HUDEP-2 (cell line): ENCODE measurements around the gene TMEM178A.
"Not testable (repeated sequence)": the region's sequence is repeated elsewhere in the genome, so short reads cannot be mapped to it uniquely, and the experiment has no call there.

ENCODE experiments used
- DNase-seq, 76 experiments: peaks; one replicate each; lab custom pipeline; 2025; ENCODE audit not compliant: unreplicated experiment in 76 of 76; lab: John Stamatoyannopoulos, UW

Gene TMEM178A

GRCh38 chr2:39665811-39666490 lies at the start of gene TMEM178A:
TSS of gene TMEM178A (plus strand) at chr2:39665917. CDS start at chr2:39665975, 58 bp downstream.
- DNase-seq: no peak

GRCh38 chr2:39618236-39618635 lies 47.5 kb upstream of the TMEM178A start:
- no peak for DNase-seq

- DNase-seq: no peak
Observed at GRCh38 chr2:39618736-39619135, 47.0 kb upstream of the TMEM178A start.

GRCh38 chr2:39620067-39620466 lies 45.6 kb upstream of the TMEM178A start:
- DNase-seq: peak in 73 of 76 experiments; percentile 6 to 90 (median 69)

GRCh38 chr2:39621596-39621995 lies 44.1 kb upstream of the TMEM178A start:
- no peak for DNase-seq

GRCh38 chr2:39622860-39623259 lies 42.9 kb upstream of the TMEM178A start:
- DNase-seq: no peak

GRCh38 chr2:39623917-39624316 lies 41.8 kb upstream of the TMEM178A start:
- DNase-seq: no peak

GRCh38 chr2:39625193-39625926 lies 40.4 kb upstream of the TMEM178A start:
- no peak for DNase-seq

GRCh38 chr2:39625927-39626270 lies 39.8 kb upstream of the TMEM178A start:
- DNase-seq: no peak

GRCh38 chr2:39628346-39628745 lies 37.4 kb upstream of the TMEM178A start:
- not testable (repeated sequence) for DNase-seq

- no peak for DNase-seq
Observed at GRCh38 chr2:39629646-39630045, 36.1 kb upstream of the TMEM178A start.

GRCh38 chr2:39631256-39631655 lies 34.5 kb upstream of the TMEM178A start:
- DNase-seq: no peak

- peak in 12 of 76 experiments; percentile 0 to 24 (median 7) for DNase-seq
Observed at GRCh38 chr2:39631718-39632117, 34.0 kb upstream of the TMEM178A start.

GRCh38 chr2:39632876-39633275 lies 32.8 kb upstream of the TMEM178A start:
- no peak for DNase-seq

- DNase-seq: no peak
Observed at GRCh38 chr2:39636306-39636705, 29.4 kb upstream of the TMEM178A start.

- DNase-seq: no peak
Observed at GRCh38 chr2:39638581-39638980, 27.1 kb upstream of the TMEM178A start.

GRCh38 chr2:39640107-39640506 lies 25.6 kb upstream of the TMEM178A start:
- no peak for DNase-seq

GRCh38 chr2:39640681-39641080 lies 25.0 kb upstream of the TMEM178A start:
- DNase-seq: no peak

- no peak for DNase-seq
Observed at GRCh38 chr2:39641635-39642034, 24.1 kb upstream of the TMEM178A start.

GRCh38 chr2:39642051-39642718 lies 23.5 kb upstream of the TMEM178A start:
- no peak for DNase-seq

- DNase-seq: no peak
Observed at GRCh38 chr2:39645826-39646225, 19.9 kb upstream of the TMEM178A start.

- no peak for DNase-seq
Observed at GRCh38 chr2:39646267-39646666, 19.4 kb upstream of the TMEM178A start.
